Panc1 (cell line): ENCODE results near the gene ABI3BP. TPM values are rescaled to one million over a fixed set of nuclear protein-coding genes. Genes with fewer than 3 reads are reported as not detected.

Experiments
- ATAC-seq: fragments of 200-7000 bp; cut with Tn5 transposase; 2 replicates; pipeline ENCODE4 v1.9.1; 2020; ENCODE audit warnings: mild to moderate bottlenecking, moderate library complexity
- BruUV-seq: library from RNA; stranded (reverse); fragments of 400-500 nt; replicated peaks from 2 replicates; lab custom pipeline; 2021; lab: Mats Ljungman, UMichigan
- CTCF ChIA-PET: fragments of 300-600 bp; sonication (Branson Sonifier 250); formaldehyde crosslinking; loops from one replicate; lab custom pipeline; 2022; ENCODE audit warnings: antibody characterized with exemption; lab: Charles Lee
- POLR2A ChIA-PET: fragments of 300-600 bp; sonication (Branson Sonifier 250); formaldehyde crosslinking; loops from one replicate; lab custom pipeline; 2022; ENCODE audit warnings: antibody characterized with exemption; lab: Charles Lee
- DNase-seq: peaks from one replicate; pipeline ENCODE4 v3.0.0-alpha.2; 2010; ENCODE audit warnings: low read depth, low spot score
- H3K27ac ChIP-seq: 2 replicates; pipeline ENCODE4 v1.5.1; 2011; ENCODE audit warnings: mild to moderate bottlenecking, low read length, inconsistent platforms
- H3K27me3 ChIP-seq: fragments of 200-500 bp; sonication (Bioruptor generic); 2 replicates; pipeline ENCODE4 v1.6.0; 2014; ENCODE audit warnings: low read length, inconsistent platforms; ENCODE audit not compliant: control insufficient read depth, insufficient read depth
- H3K36me3 ChIP-seq: fragments of 200-500 bp; sonication (Bioruptor generic); 2 replicates; pipeline ENCODE4 v1.5.1; 2014; ENCODE audit warnings: inconsistent platforms, mild to moderate bottlenecking, low read length, moderate library complexity; ENCODE audit not compliant: control insufficient read depth, insufficient read depth
- H3K4me1 ChIP-seq: 2 replicates; pipeline ENCODE4 v1.5.1; 2011; ENCODE audit warnings: inconsistent platforms, mild to moderate bottlenecking, low read length, moderate library complexity; ENCODE audit not compliant: control insufficient read depth, insufficient read depth
- H3K4me3 ChIP-seq, 2 experiments: 2 replicates each; pipeline ENCODE4 v1.5.1; 2011 to 2012; ENCODE audit warnings: low read depth in 2 of 2, low read length in 2 of 2, mild to moderate bottlenecking in 2 of 2, inconsistent platforms in 1 of 2, moderate library complexity in 1 of 2
- H3K9me3 ChIP-seq: fragments of 200-500 bp; sonication (Bioruptor generic); 2 replicates; pipeline ENCODE4 v1.5.1; 2014; ENCODE audit warnings: low read depth, mild to moderate bottlenecking, inconsistent platforms, low read length, moderate library complexity; ENCODE audit not compliant: control insufficient read depth, insufficient read depth
- POLR2AphosphoS5 ChIP-seq: IDR thresholded peaks from 2 replicates; pipeline ENCODE4 v1.6.1; 2012; ENCODE audit warnings: mild to moderate bottlenecking, low read depth, low read length, moderate library complexity
- SIN3A ChIP-seq: IDR thresholded peaks from 2 replicates; pipeline ENCODE4 v1.6.1; 2012; ENCODE audit warnings: low read depth, mild to moderate bottlenecking, low read length, moderate library complexity, borderline replicate concordance; ENCODE audit not compliant: insufficient read depth
- TCF7L2 ChIP-seq: IDR thresholded peaks from 2 replicates; pipeline ENCODE4 v1.6.1; 2011; ENCODE audit warnings: mild to moderate bottlenecking, low read depth, low read length, inconsistent platforms
- in situ Hi-C: cut with HindIII; loops from 2 replicates; pipeline ENCODE4 v1.10.0; 2016; ENCODE audit warnings: low sequenced_read_pairs, low pct_unique_long_range_greater_than_20kb
- intact Hi-C: fragments of 100-400 bp; cut with micrococcal nuclease; formaldehyde crosslinking; loops from one replicate; pipeline ENCODE4 v1.10.0; 2022; ENCODE audit not compliant: unreplicated experiment
- total RNA-seq: library from RNA; stranded (reverse); gene quantifications from one replicate; pipeline ENCODE4 v1.2.1, GENCODE V29; 2021; ENCODE audit not compliant: unreplicated experiment
- TF ChIP-seq, protein P1 (sequence below): fragments of 450-650 bp; IDR thresholded peaks from 2 replicates; pipeline ENCODE4 v1.5.1; 2017; ENCODE audit warnings: mild to moderate bottlenecking
- TF ChIP-seq, protein P2 (sequence below), 2 experiments: IDR thresholded peaks; 2 replicates each; pipeline ENCODE4 v1.6.1; 2011 to 2012; ENCODE audit warnings: low read depth in 2 of 2, control low read depth in 1 of 2, low read length in 1 of 2, mild to moderate bottlenecking in 1 of 2, moderate library complexity in 1 of 2; ENCODE audit not compliant: insufficient read depth in 1 of 2

ABI3BP gene
- total RNA-seq, 1 experiment from 2014 or later = 0.21 TPM

DNA sequence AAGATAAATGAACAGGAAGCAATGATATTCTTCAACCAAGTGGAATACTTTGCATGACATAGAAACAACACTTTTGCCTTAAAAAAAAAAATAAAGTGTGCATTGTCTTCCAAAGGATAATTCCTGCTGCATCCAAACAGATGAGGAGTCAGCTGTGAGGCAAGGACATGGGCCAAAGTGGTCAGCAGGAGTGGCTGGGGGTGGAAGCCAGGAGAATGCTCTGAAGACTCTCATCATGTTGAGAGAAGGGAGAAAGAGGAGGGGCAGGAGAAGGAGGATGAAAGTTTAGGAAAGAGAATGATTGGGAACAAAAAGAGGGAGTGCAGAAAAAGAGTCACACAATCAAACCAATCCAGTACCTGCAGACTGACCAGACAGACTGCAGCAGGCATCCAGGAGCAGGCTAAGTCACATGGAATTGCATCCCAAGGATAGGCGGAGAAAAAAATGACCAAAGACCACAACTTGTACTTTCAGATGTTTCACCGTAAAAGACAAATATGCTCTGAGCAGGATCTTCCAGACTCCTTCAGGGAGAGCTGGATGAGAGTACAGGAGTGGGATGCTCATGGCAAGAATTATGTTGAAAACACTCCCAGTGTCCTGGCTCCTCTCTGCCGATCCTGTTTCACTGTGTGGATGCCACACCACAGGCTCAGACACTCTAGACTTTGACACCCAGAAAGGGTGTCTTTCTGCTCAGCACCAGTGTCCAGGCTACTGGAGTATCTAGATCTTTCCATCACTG lies 11.9 kb downstream of the ABI3BP start:
- POLR2A ChIA-PET = no interaction called here
- no peak overlapping the region for H3K4me3 ChIP-seq
- BruUV-seq = no TSS peak
- CTCF ChIA-PET = no interaction called here
- H3K9me3 ChIP-seq = no peaks in the 10 kb centered on the region
- DNase-seq = no peak
- H3K27ac ChIP-seq = no peak overlapping the region
- H3K4me1 ChIP-seq = no peaks in the 10 kb centered on the region
- TF ChIP-seq, protein P1, sequence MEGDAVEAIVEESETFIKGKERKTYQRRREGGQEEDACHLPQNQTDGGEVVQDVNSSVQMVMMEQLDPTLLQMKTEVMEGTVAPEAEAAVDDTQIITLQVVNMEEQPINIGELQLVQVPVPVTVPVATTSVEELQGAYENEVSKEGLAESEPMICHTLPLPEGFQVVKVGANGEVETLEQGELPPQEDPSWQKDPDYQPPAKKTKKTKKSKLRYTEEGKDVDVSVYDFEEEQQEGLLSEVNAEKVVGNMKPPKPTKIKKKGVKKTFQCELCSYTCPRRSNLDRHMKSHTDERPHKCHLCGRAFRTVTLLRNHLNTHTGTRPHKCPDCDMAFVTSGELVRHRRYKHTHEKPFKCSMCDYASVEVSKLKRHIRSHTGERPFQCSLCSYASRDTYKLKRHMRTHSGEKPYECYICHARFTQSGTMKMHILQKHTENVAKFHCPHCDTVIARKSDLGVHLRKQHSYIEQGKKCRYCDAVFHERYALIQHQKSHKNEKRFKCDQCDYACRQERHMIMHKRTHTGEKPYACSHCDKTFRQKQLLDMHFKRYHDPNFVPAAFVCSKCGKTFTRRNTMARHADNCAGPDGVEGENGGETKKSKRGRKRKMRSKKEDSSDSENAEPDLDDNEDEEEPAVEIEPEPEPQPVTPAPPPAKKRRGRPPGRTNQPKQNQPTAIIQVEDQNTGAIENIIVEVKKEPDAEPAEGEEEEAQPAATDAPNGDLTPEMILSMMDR = no peak
- TF ChIP-seq, protein P2, sequence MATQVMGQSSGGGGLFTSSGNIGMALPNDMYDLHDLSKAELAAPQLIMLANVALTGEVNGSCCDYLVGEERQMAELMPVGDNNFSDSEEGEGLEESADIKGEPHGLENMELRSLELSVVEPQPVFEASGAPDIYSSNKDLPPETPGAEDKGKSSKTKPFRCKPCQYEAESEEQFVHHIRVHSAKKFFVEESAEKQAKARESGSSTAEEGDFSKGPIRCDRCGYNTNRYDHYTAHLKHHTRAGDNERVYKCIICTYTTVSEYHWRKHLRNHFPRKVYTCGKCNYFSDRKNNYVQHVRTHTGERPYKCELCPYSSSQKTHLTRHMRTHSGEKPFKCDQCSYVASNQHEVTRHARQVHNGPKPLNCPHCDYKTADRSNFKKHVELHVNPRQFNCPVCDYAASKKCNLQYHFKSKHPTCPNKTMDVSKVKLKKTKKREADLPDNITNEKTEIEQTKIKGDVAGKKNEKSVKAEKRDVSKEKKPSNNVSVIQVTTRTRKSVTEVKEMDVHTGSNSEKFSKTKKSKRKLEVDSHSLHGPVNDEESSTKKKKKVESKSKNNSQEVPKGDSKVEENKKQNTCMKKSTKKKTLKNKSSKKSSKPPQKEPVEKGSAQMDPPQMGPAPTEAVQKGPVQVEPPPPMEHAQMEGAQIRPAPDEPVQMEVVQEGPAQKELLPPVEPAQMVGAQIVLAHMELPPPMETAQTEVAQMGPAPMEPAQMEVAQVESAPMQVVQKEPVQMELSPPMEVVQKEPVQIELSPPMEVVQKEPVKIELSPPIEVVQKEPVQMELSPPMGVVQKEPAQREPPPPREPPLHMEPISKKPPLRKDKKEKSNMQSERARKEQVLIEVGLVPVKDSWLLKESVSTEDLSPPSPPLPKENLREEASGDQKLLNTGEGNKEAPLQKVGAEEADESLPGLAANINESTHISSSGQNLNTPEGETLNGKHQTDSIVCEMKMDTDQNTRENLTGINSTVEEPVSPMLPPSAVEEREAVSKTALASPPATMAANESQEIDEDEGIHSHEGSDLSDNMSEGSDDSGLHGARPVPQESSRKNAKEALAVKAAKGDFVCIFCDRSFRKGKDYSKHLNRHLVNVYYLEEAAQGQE (IDR thresholded peaks at IDR 0.05; ENCODE audit: insufficient read depth in 1 of 2, low read depth in 2 of 2, low read length in 1 of 2) = no peak
- TF ChIP-seq TCF7L2 = no peak
- TF ChIP-seq SIN3A = no peak
- TF ChIP-seq POLR2AphosphoS5 = no peak
- no peaks in the 10 kb centered on the region for H3K36me3 ChIP-seq
- H3K27me3 ChIP-seq = no peaks in the 10 kb centered on the region
- no peak for ATAC-seq
- intact Hi-C loops = no loop called here
- in situ Hi-C loops = no loop called here

DNA sequence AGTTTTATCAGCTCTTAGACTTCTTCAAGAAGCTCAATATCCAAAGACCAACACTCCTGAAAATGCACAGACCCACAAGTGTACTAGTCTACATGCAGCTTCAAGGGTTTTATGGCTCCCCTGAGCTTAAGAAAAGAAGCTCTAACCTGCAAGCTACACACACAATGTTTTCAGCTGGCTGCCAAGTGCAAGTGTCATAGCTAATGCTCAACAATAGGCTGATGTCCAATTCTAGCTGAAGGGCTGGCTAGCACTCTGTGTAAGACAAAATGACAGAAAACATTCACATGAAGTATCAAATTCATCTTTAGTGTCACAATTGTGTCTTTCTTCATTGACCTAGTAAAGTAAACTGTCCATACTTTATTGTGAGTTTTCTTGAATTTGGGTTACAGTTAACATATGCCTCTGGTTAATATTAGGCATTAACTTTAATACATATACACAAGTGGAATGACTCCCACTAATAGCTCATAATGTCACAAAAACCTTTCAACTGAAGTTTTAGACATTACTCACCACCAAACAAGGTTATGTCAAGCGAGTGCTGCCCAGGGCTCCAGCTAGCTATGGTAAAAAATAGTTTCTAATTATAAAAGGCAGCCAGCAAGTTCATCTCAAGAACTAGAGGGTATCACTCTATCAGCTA lies 15.1 kb downstream of the ABI3BP start:
- ATAC-seq = no peak
- Histone ChIP-seq H3K36me3 (no peaks in the 10 kb centered on the region), H3K4me1 (no peaks in the 10 kb centered on the region), H3K27me3 (no peaks in the 10 kb centered on the region), H3K9me3 (no peaks in the 10 kb centered on the region), H3K27ac (no peak overlapping the region), H3K4me3 (no peak overlapping the region)
- ChIA-PET POLR2A (no interaction called here), CTCF (no interaction called here)
- TF ChIP-seq POLR2AphosphoS5 (no peak), SIN3A (no peak), TCF7L2 (no peak)
- TF ChIP-seq, protein P2 (IDR thresholded peaks at IDR 0.05; ENCODE audit: insufficient read depth in 1 of 2, low read depth in 2 of 2, low read length in 1 of 2) = no peak
- TF ChIP-seq, protein P1 = no peak
- intact Hi-C loops (no loop called here), in situ Hi-C loops (no loop called here)
- DNase-seq = no peak
- BruUV-seq = no TSS peak
